Activated CD8-positive, alpha-beta T cell treated with anti-CD3 and anti-CD28 coated beads for 36 hours (primary cell): ENCODE data around the gene DLX4. TPM values are rescaled to one million over a fixed set of nuclear protein-coding genes. Genes with fewer than 3 reads are reported as not detected.

Source experiments
- ATAC-seq: fragments of 200-7000 bp; cut with Tn5 transposase; one replicate; pipeline ENCODE4 v1.10.0; 2021; ENCODE audit warnings: mild to moderate bottlenecking, moderate library complexity
- CTCF ChIA-PET: fragments of 350-600 bp; sonication (Branson Sonifier 250); formaldehyde crosslinking; loops from one replicate; lab custom pipeline; 2021; ENCODE audit warnings: antibody characterized with exemption; lab: Charles Lee
- POLR2A ChIA-PET: fragments of 350-600 bp; sonication (Branson Sonifier 250); formaldehyde crosslinking; loops from one replicate; lab custom pipeline; 2021; ENCODE audit warnings: antibody characterized with exemption; lab: Charles Lee
- DNase-seq: peaks from one replicate; pipeline ENCODE4 v3.0.0-alpha.2; 2020
- H3K27ac Mint-ChIP-seq: one replicate; pipeline ENCODE4 v1.8.0; 2021; ENCODE audit warnings: mild to moderate bottlenecking, mixed read lengths
- H3K27me3 Mint-ChIP-seq: one replicate; pipeline ENCODE4 v1.8.0; 2021; ENCODE audit warnings: mixed read lengths
- H3K36me3 Mint-ChIP-seq: one replicate; pipeline ENCODE4 v1.8.0; 2021; ENCODE audit warnings: low read depth, mixed read lengths
- H3K4me1 Mint-ChIP-seq: one replicate; pipeline ENCODE4 v1.8.0; 2021; ENCODE audit warnings: low read depth, mixed read lengths
- H3K4me3 Mint-ChIP-seq: one replicate; pipeline ENCODE4 v1.8.0; 2021; ENCODE audit warnings: mild to moderate bottlenecking, moderate library complexity, mixed read lengths
- H3K9me3 Mint-ChIP-seq: one replicate; pipeline ENCODE4 v1.8.0; 2021; ENCODE audit warnings: mixed read lengths
- CTCF ChIP-seq: fragments of 200-600 bp; IDR thresholded peaks from one replicate; pipeline ENCODE4 v1.8.0; 2022; ENCODE audit warnings: antibody characterized with exemption, mild to moderate bottlenecking
- intact Hi-C: fragments of 100-400 bp; cut with micrococcal nuclease; formaldehyde crosslinking; loops from one replicate; pipeline ENCODE4 v1.10.0; 2022
- total RNA-seq, 2 experiments: library from RNA; stranded (reverse); gene quantifications; one replicate each; pipeline ENCODE4 v1.2.3, GENCODE V29; 2021

DLX4 gene
- total RNA-seq, 2 experiments from 2014 or later, result 0.43 to 0.81 TPM

- Mint-ChIP-seq H3K9me3 (no peaks in the 10 kb centered on the region), H3K27me3 (peaks cover 63% of the 10 kb centered on the region), H3K27ac (no peak overlapping the region), H3K36me3 (no peaks in the 10 kb centered on the region), H3K4me3 (no peak overlapping the region), H3K4me1 (peaks cover 22% of the 10 kb centered on the region)
- CTCF ChIA-PET, result interaction anchor here (1.0 to 7.4 kb wide), 6 partner anchors 13 to 132 kb away, joined by 4 to 169 read pairs (median 74); partner anchors contain the start of gene ITGA3
- POLR2A ChIA-PET, result interaction anchor here (0.6 to 1.4 kb wide), 5 partner anchors 13 to 160 kb away, joined by 3 to 4 read pairs (median 3); no protein-coding TSS in a partner anchor
- intact Hi-C loops, result loop anchor here (10.0 kb wide), 1 partner anchor 418 kb away; the partner anchor contains the start of gene NXPH3
- no peak for TF ChIP-seq CTCF
- DNase-seq, result no peak
- ATAC-seq, result no peak
These were observed 24.0 kb downstream of the DLX4 start for GRCh38 chr17:49992933-49993422.

GRCh38 chr17:49993423-49994060 is 24.6 kb downstream of the DLX4 start:
- ChIA-PET POLR2A (interaction anchor here (0.6 to 1.0 kb wide), 3 partner anchors 14 to 159 kb away, joined by 3 to 4 read pairs (median 3); no protein-coding TSS in a partner anchor), CTCF (interaction anchor here (1.0 to 7.4 kb wide), 7 partner anchors 14 to 132 kb away, joined by 4 to 169 read pairs (median 8); partner anchors contain the start of gene ITGA3)
- no peak for TF ChIP-seq CTCF
- no peaks in the 10 kb centered on the region for H3K36me3 Mint-ChIP-seq
- intact Hi-C loops, result loop anchor here (10.0 kb wide), 1 partner anchor 419 kb away; the partner anchor contains the start of gene NXPH3
- peaks cover 65% of the 10 kb centered on the region for H3K27me3 Mint-ChIP-seq
- H3K9me3 Mint-ChIP-seq, result no peaks in the 10 kb centered on the region
- peaks cover 22% of the 10 kb centered on the region for H3K4me1 Mint-ChIP-seq
- DNase-seq (peak; percentile 55), ATAC-seq (peak; percentile 28)
- H3K27ac Mint-ChIP-seq, result no peak overlapping the region
- H3K4me3 Mint-ChIP-seq, result peak overlapping the region; percentile 64

DNA sequence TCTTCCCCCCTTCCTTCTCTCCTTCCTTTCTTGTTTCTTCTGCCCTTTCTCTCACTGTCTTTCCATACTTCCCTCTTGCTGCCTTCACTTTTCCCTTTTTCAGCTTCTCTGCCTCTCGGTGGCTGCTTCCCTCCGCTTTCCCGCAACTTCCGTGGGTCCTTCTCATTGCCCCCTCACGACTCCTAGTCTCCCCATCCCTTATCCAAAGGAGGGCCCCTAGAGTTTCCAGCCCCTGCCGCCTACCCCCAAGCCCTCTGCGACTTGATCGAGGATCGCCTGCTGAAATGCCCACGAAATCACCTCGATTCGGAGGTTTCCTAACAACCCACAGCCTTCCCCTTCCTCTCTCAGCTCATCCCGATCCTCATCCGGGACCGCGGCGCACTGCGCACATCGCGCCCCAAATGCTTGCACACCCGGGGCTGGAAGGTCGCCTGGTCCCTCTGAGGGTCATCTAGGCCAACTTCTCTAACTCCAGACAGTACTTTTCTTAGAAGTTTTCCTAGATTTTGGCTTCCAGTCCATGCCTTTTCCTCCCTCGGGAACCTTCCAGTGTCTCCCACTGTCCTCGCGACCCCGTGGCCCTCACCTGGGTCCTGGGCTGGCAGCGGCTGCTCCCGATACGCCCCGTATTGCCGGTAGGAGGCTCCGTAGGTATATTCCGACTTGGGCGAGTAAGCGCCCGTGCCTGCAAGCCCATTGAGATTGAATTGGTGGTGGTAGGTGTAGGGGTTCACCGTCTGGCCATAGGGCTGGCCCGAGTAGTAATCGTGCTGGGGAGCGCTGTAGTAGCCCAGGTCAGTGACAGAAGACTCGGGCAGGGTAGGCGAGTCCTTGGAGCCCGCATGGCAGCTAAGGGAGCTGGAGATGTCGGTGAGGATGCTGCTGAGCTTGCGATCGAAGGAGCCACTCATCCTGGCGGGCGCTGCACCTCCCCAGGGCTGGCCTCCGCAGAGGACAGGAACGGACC is 25.4 kb downstream of the DLX4 start:
- H3K4me3 Mint-ChIP-seq, result peak overlapping the region; percentile 64
- no peaks in the 10 kb centered on the region for H3K36me3 Mint-ChIP-seq
- no peak for DNase-seq
- H3K9me3 Mint-ChIP-seq, result no peaks in the 10 kb centered on the region
- H3K27me3 Mint-ChIP-seq, result peaks cover 67% of the 10 kb centered on the region
- intact Hi-C loops, result loop anchor here (5.0 to 10.0 kb wide), 3 partner anchors 112 to 420 kb away; partner anchors contain the start of gene NXPH3
- H3K27ac Mint-ChIP-seq, result no peak overlapping the region
- peaks cover 22% of the 10 kb centered on the region for H3K4me1 Mint-ChIP-seq
- ATAC-seq, result no peak
- POLR2A ChIA-PET, result interaction anchor here (0.6 kb wide), 1 partner anchor 100 kb away, joined by 4 read pairs; no protein-coding TSS in a partner anchor
- CTCF ChIA-PET, result interaction anchor here (0.7 to 7.4 kb wide), 13 partner anchors 11 to 425 kb away, joined by 3 to 169 read pairs (median 5); no protein-coding TSS in a partner anchor
- TF ChIP-seq CTCF, result no peak

DNA sequence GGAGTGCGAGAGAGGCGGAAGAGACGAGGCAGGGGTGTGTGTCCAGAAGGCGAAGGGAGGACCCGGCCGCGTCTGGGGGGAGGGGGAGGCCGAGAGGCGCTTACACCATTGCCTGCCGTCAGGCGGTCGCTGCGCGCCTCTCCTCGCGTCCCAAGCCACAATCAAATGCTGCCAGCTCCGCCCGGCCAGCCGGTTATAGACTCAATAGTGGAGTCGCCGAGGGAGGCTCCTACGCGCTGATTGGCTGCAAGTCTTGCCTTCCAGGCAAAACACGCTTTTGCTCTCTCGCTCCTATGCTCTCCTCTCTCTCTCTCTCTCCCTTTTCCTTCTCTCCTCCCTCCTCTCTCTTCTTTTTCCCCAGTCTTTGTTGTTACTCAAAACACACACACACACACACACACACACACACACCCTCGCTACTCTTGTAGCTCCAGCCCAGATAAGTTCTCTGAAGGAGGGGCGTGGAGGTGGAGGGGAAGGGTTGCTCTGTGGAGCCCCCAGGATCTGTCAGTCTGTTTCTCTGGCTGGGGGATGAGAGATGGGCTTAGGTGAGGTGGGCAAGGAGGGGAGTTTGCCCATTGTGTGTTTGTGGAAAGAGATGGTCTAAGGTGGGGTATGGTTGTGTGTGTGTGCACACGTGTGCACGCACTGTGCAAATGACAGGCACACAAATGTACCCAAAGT is 26.2 kb downstream of the DLX4 start, which contains the start of gene DLX3:
TSS of gene DLX3 (minus strand) at position 170 of the 684 bp plus-strand sequence. CDS start 226 bp downstream, outside the sequence.
- Mint-ChIP-seq H3K4me1 (peaks cover 22% of the 10 kb centered on the region), H3K4me3 (peak within 1 kb of the TSS; percentile 64), H3K27me3 (peaks cover 69% of the 10 kb centered on the region), H3K9me3 (no peaks in the 10 kb centered on the region), H3K27ac (no peak within 1 kb of the TSS), H3K36me3 (no peaks in the 10 kb centered on the region)
- intact Hi-C loops, result loop anchor here (5.0 to 10.0 kb wide), 3 partner anchors 113 to 420 kb away; partner anchors contain the start of gene NXPH3
- DNase-seq (peak; percentile 49), ATAC-seq (peak; percentile 14)
- TF ChIP-seq CTCF, result no peak
- POLR2A ChIA-PET, result interaction anchor here (0.6 to 2.1 kb wide), 2 partner anchors 43 to 101 kb away, joined by 4 to 6 read pairs; no protein-coding TSS in a partner anchor
- CTCF ChIA-PET, result interaction anchor here (0.7 to 7.4 kb wide), 22 partner anchors 6 to 425 kb away, joined by 3 to 172 read pairs (median 14); no protein-coding TSS in a partner anchor
